Kidney (tissue), 14 donors: ENCODE measurements around the gene VASH2. TPM values are rescaled to one million over a fixed set of nuclear protein-coding genes. Genes with fewer than 3 reads are reported as not detected.

Experiments used
- DNase-seq, 5 donors: peaks; one replicate each; pipeline ENCODE4 v3.0.0-alpha.2; 2013 to 2020
- FAIRE-seq: peaks from 2 replicates; lab custom pipeline; 2012; peaks lifted over from hg19 to GRCh38; lab: Jason Lieb, UNC
- H3K27ac ChIP-seq, 2 donors: one replicate each; pipeline ENCODE4 v1.7.0; 2013; ENCODE audit warnings: low read depth in 2 of 2, low read length in 2 of 2, inconsistent platforms in 1 of 2
- H3K27me3 ChIP-seq: one replicate; pipeline ENCODE4 v1.7.1; 2013; ENCODE audit warnings: low read length, inconsistent platforms; ENCODE audit not compliant: control insufficient read depth, insufficient read depth
- H3K36me3 ChIP-seq, 3 donors: one replicate each; pipeline versions ENCODE4 v1.7.0 to v1.7.1; 2013; ENCODE audit warnings: low read length in 3 of 3, control low read depth in 1 of 3, inconsistent platforms in 1 of 3; ENCODE audit not compliant: insufficient read depth in 3 of 3, control insufficient read depth in 2 of 3
- H3K4me1 ChIP-seq, 3 donors: one replicate each; pipeline versions ENCODE4 v1.7.0 to v1.7.1; 2013; ENCODE audit warnings: low read length in 3 of 3, inconsistent platforms in 1 of 3, low read depth in 1 of 3; ENCODE audit not compliant: control insufficient read depth in 2 of 3, insufficient read depth in 2 of 3
- H3K4me3 ChIP-seq, 3 donors: one replicate each; pipeline versions ENCODE4 v1.7.0 to v1.8.1; 2013; ENCODE audit warnings: low read length in 3 of 3, control low read depth in 1 of 3, inconsistent platforms in 1 of 3
- H3K9ac ChIP-seq, 3 donors: one replicate each; pipeline versions ENCODE4 v1.7.0 to v1.7.1; 2013; ENCODE audit warnings: low read length in 3 of 3, control low read depth in 1 of 3, inconsistent platforms in 1 of 3
- H3K9me3 ChIP-seq, 3 donors: one replicate each; pipeline versions ENCODE4 v1.7.0 to v1.7.1; 2013; ENCODE audit warnings: low read length in 3 of 3, control low read depth in 1 of 3, inconsistent platforms in 1 of 3; ENCODE audit not compliant: control insufficient read depth in 2 of 3, insufficient read depth in 1 of 3
- CTCF ChIP-seq: IDR thresholded peaks from 3 replicates; pipeline ENCODE4 v1.5.1; 2012; ENCODE audit warnings: mild to moderate bottlenecking, moderate library complexity, borderline replicate concordance; ENCODE audit not compliant: insufficient read depth; ENCODE audit errors: extremely low read depth
- intact Hi-C: fragments of 100-400 bp; cut with DNase I; formaldehyde crosslinking; loops from one replicate; pipeline ENCODE4 v1.11.1; 2022
- polyA plus RNA-seq: library from polyadenylated mRNA; stranded (reverse); fragments of 350-450 nt; fragmentation: Illumina TruSeq; extraction: RNeasy Lipid Tissue Mini Kit (QIAGEN cat#74804); gene quantifications from one replicate; pipeline ENCODE4 v1.2.3, GENCODE V29; 2014; ENCODE audit warnings: low read depth, low replicate concordance; ENCODE audit not compliant: insufficient read depth
- total RNA-seq: library from RNA; stranded (reverse); fragmentation: NEBNext Ultra II Directional; extraction: Animal tissue kit (Norgen Biotek cat#: 25700); gene quantifications from one replicate; pipeline ENCODE4 v1.2.1, GENCODE V29; 2021
- donor health status: control.
- donor health status: control.
- donor health status: control.
- donor health status: control.
- donor health status: control.
- donor health status: DM: yes; HTN: yes; CAD: no.
- donor health status: Normal renal cell carcinoma (clear cell type).

VASH2 gene
- total and polyA plus RNA-seq, 2 donors from 2014 or later, result 0.57 TPM; not detected in 1

- Histone ChIP-seq H3K27ac (no peak overlapping the region), H3K9ac (no peak overlapping the region), H3K36me3 (no peaks in the 10 kb centered on the region), H3K9me3 (peaks cover 0 to 5% (median 0%) of the 10 kb centered on the region in 3 donors), H3K4me3 (no peak overlapping the region), H3K27me3 (no peaks in the 10 kb centered on the region), H3K4me1 (no peaks in the 10 kb centered on the region)
- intact Hi-C loops, result no loop called here
- no peak for DNase-seq
- no peak for TF ChIP-seq CTCF
- FAIRE-seq, result no peak
Measured at GRCh38 chr1:212935387-212935981, 14.9 kb upstream of the VASH2 start.

GRCh38 chr1:212937034-212937433, 13.3 kb upstream of the VASH2 start:
- Histone ChIP-seq H3K9ac (no peak overlapping the region), H3K36me3 (no peaks in the 10 kb centered on the region), H3K9me3 (peaks cover 0 to 6% (median 0%) of the 10 kb centered on the region in 3 donors), H3K27ac (no peak overlapping the region), H3K4me1 (no peaks in the 10 kb centered on the region), H3K27me3 (no peaks in the 10 kb centered on the region), H3K4me3 (no peak overlapping the region)
- DNase-seq (no peak), FAIRE-seq (no peak)
- intact Hi-C loops, result no loop called here
- TF ChIP-seq CTCF, result no peak

GRCh38 chr1:212938846-212939245, 11.5 kb upstream of the VASH2 start:
- FAIRE-seq, result no peak

More at GRCh38 chr1:212938846-212939245, 11.5 kb upstream of the VASH2 start:
- no peak overlapping the region for H3K27ac ChIP-seq
- H3K4me1 ChIP-seq, result no peaks in the 10 kb centered on the region
- H3K9me3 ChIP-seq, result peaks cover 0 to 6% (median 0%) of the 10 kb centered on the region in 3 donors
- H3K9ac ChIP-seq, result no peak overlapping the region
- TF ChIP-seq CTCF, result no peak
- no peak overlapping the region for H3K4me3 ChIP-seq
- no peaks in the 10 kb centered on the region for H3K27me3 ChIP-seq
- DNase-seq, result no peak
- intact Hi-C loops, result no loop called here
- H3K36me3 ChIP-seq, result no peaks in the 10 kb centered on the region
